Fibroblast of villous mesenchyme (primary cell): Measurements from ENCODE around the gene LSS. TPM values are rescaled to one million over a fixed set of nuclear protein-coding genes. Genes with fewer than 3 reads are reported as not detected.
A peak's percentile ranks its signal among the peaks of the same experiment; 100 is the strongest.

Experiments used
- DNase-seq: peaks from one replicate; pipeline ENCODE4 v3.0.0-alpha.2; 2010; ENCODE audit warnings: low read depth
- H3K4me3 ChIP-seq: 2 replicates; pipeline ENCODE4 v1.5.1; 2011; ENCODE audit warnings: low read depth, mild to moderate bottlenecking, low read length
- CTCF ChIP-seq: IDR thresholded peaks from 2 replicates; pipeline ENCODE4 v1.5.1; 2012; ENCODE audit warnings: low read depth, mild to moderate bottlenecking, low read length; ENCODE audit not compliant: insufficient read depth
- total RNA-seq: library from RNA; depleted of rRNA; stranded (reverse); fragments of >200 nt; gene quantifications from 2 replicates; pipeline ENCODE4 v1.2.3, GENCODE V29; 2012

The LSS gene
- total RNA-seq, 1 donor = 139 TPM

GRCh38 chr21:46254208-46254975 lies 25.8 kb upstream of the LSS start:
- TF ChIP-seq CTCF = no peak
- no peak for DNase-seq
- H3K4me3 ChIP-seq = no peak overlapping the region

- H3K4me3 ChIP-seq = no peak overlapping the region
- DNase-seq = peak; percentile 28
- no peak for TF ChIP-seq CTCF
Measured at GRCh38 chr21:46253610-46254124, 25.1 kb upstream of the LSS start.

GRCh38 chr21:46252840-46253239 lies 24.3 kb upstream of the LSS start:
- no peak overlapping the region for H3K4me3 ChIP-seq
- no peak for TF ChIP-seq CTCF
- no peak for DNase-seq

- H3K4me3 ChIP-seq = no peak overlapping the region
- TF ChIP-seq CTCF = no peak
- DNase-seq = peak; percentile 15
Measured at GRCh38 chr21:46250146-46250725, 21.7 kb upstream of the LSS start.

- TF ChIP-seq CTCF = no peak
- no peak for DNase-seq
Measured at GRCh38 chr21:46248827-46249226, 20.3 kb upstream of the LSS start.

GRCh38 chr21:46248422-46248782 lies 19.8 kb upstream of the LSS start:
- DNase-seq = no peak
- TF ChIP-seq CTCF = no peak

More at GRCh38 chr21:46248827-46249226, 20.3 kb upstream of the LSS start:
- no peak overlapping the region for H3K4me3 ChIP-seq

More at GRCh38 chr21:46248422-46248782, 19.8 kb upstream of the LSS start:
- H3K4me3 ChIP-seq = no peak overlapping the region
